Measurements from ENCODE around the gene COG7. TPM values are rescaled to one million over a fixed set of nuclear protein-coding genes. Genes with fewer than 3 reads are reported as not detected.

The COG7 gene
- total RNA-seq, 1 experiment from 2014 or later: 29.4 TPM

GRCh38 chr16:23339787-23340186 lies 113.2 kb downstream of the COG7 start:
- H3K4me1 Mint-ChIP-seq (ENCODE audit: low read depth, unreplicated experiment): peaks cover 20% of the 10 kb centered on the region
- no peak for DNase-seq
- H3K27me3 Mint-ChIP-seq (ENCODE audit: unreplicated experiment): peaks cover 23% of the 10 kb centered on the region
- BruUV-seq (replicated peaks): no TSS peak
- no peaks in the 10 kb centered on the region for H3K36me3 Mint-ChIP-seq (ENCODE audit: insufficient read depth, unreplicated experiment)
- no peak for TF ChIP-seq CTCF (IDR thresholded peaks at IDR 0.05; ENCODE audit: unreplicated experiment)
- intact Hi-C loops (cut with micrococcal nuclease; ENCODE audit: unreplicated experiment): no loop called here
- CTCF ChIA-PET: no interaction called here
- H3K4me3 Mint-ChIP-seq (ENCODE audit: low read depth, unreplicated experiment): no peak overlapping the region
- no peaks in the 10 kb centered on the region for H3K9me3 Mint-ChIP-seq (ENCODE audit: low read depth, unreplicated experiment)
- H3K27ac Mint-ChIP-seq (ENCODE audit: unreplicated experiment): no peak overlapping the region

Other genes starting within 250 kb of the COG7 start
- gene SCNN1B, start 150.9 kb downstream of the COG7 start, total RNA-seq (2022): not detected in 2 replicates
- gene GGA2, start 57.3 kb upstream of the COG7 start, total RNA-seq (2022): 81.6 and 90.4 TPM in 2 replicates
- 45.9 and 46.9 TPM in 2 replicates for gene EARS2, start 104.2 kb upstream of the COG7 start, total RNA-seq (2022)
- 121 and 125 TPM in 2 replicates for gene UBFD1, start 104.5 kb upstream of the COG7 start, total RNA-seq (2022)
- 143 and 150 TPM in 2 replicates for gene NDUFAB1, start 143.1 kb upstream of the COG7 start, total RNA-seq (2022)
- 28.0 and 30.6 TPM in 2 replicates for gene PALB2, start 188.1 kb upstream of the COG7 start, total RNA-seq (2022)
- gene DCTN5, start 188.3 kb upstream of the COG7 start, total RNA-seq (2022): 152 and 155 TPM in 2 replicates
- 122 and 136 TPM in 2 replicates for gene PLK1, start 225.7 kb upstream of the COG7 start, total RNA-seq (2022)